AG09309 (cell line): ENCODE results near the gene KCNJ9.

Experiments
- DNase-seq: peaks from one replicate; pipeline ENCODE4 v3.0.0-alpha.2; 2010; ENCODE audit warnings: low read depth
- H3K4me3 ChIP-seq: 2 replicates; pipeline ENCODE4 v1.5.1; 2011; ENCODE audit warnings: mild to moderate bottlenecking, low read depth, low read length, moderate library complexity; ENCODE audit not compliant: control insufficient read depth
- TF ChIP-seq, protein P1 (sequence below): IDR thresholded peaks from 2 replicates; pipeline ENCODE4 v1.5.1; 2011; ENCODE audit warnings: mild to moderate bottlenecking, low read depth, low read length, inconsistent platforms; ENCODE audit not compliant: insufficient read depth, control insufficient read depth; ENCODE audit errors: missing control alignments

The KCNJ9 gene

GRCh38 chr1:160116283-160117147 is 35.2 kb downstream of the KCNJ9 start:
- H3K4me3 ChIP-seq, result no peak overlapping the region
- TF ChIP-seq, protein P1, sequence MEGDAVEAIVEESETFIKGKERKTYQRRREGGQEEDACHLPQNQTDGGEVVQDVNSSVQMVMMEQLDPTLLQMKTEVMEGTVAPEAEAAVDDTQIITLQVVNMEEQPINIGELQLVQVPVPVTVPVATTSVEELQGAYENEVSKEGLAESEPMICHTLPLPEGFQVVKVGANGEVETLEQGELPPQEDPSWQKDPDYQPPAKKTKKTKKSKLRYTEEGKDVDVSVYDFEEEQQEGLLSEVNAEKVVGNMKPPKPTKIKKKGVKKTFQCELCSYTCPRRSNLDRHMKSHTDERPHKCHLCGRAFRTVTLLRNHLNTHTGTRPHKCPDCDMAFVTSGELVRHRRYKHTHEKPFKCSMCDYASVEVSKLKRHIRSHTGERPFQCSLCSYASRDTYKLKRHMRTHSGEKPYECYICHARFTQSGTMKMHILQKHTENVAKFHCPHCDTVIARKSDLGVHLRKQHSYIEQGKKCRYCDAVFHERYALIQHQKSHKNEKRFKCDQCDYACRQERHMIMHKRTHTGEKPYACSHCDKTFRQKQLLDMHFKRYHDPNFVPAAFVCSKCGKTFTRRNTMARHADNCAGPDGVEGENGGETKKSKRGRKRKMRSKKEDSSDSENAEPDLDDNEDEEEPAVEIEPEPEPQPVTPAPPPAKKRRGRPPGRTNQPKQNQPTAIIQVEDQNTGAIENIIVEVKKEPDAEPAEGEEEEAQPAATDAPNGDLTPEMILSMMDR, result no peak

DNA sequence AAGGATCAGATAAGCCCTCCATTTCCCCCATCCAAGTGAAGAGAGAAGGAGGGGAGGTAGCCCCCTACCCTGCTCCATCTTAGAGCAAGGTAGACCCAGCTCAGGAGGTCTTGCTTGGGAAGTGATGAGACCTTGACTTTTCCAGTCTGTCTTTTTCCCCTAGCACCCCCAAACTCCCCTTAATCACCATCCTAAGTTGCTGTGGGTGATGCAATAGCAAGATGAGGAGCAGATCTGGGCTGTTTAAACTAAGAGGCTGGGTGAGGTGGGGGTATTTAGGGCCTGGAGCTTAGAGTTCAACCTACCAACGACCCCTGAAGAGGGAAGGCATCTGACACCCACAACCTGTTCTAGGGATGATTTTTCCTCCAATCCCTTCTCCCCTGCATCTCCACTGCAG is 36.0 kb downstream of the KCNJ9 start:
- TF ChIP-seq, protein P1, result no peak
- H3K4me3 ChIP-seq, result no peak overlapping the region

More at GRCh38 chr1:160116283-160117147, 35.2 kb downstream of the KCNJ9 start:
- DNase-seq, result no peak

DNA sequence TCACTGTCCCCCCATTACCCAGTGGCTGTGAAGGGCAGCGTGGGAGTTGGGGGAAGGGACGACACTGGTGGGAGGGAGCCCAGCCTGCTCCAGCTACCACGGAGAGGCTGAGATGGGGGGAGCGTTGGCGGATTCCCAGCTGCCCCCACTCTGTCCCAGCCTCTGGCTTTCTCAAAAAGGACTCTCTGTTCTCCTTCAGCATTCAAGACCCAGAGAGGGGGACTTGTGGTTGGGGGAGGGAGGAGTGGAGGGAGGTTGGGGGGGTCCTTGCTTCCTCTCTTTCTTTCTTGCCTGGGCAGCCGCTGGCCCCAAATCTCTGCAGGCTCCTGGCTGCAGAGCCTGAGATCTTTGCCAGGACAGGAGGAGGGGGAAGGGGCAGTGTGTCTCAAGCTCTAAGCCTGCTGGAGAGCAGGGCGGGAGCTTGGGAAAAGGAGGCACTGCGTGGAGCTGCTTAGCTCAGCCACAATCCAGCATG is 36.4 kb downstream of the KCNJ9 start:
- H3K4me3 ChIP-seq, result no peak overlapping the region
- no peak for DNase-seq
- TF ChIP-seq, protein P1, result no peak

More for the DNA sequence above, 36.0 kb downstream of the KCNJ9 start:
- DNase-seq, result no peak

GRCh38 chr1:160118928-160119327 is 37.6 kb downstream of the KCNJ9 start:
- DNase-seq, result no peak
- H3K4me3 ChIP-seq, result no peak overlapping the region
- TF ChIP-seq, protein P1, result no peak

DNA sequence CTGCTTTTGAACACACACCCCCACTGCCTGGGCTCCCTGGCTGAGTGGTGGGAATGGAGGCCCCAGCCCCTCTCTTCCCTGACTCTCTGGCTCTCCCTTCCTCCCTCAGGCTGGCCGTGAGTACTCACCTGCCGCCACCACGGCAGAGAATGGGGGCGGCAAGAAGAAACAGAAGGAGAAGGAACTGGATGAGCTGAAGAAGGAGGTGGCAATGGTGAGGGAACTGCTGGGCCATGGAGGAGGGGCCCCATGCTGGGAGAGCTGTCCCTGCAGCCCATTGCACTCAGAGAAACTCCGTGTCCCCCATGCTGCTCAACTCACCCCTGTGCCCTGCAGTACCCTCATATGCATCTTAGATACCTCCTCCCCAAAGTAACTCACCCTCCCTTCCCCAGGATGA is 39.5 kb downstream of the KCNJ9 start:
- TF ChIP-seq, protein P1, result no peak
- no peak overlapping the region for H3K4me3 ChIP-seq
- no peak for DNase-seq

DNA sequence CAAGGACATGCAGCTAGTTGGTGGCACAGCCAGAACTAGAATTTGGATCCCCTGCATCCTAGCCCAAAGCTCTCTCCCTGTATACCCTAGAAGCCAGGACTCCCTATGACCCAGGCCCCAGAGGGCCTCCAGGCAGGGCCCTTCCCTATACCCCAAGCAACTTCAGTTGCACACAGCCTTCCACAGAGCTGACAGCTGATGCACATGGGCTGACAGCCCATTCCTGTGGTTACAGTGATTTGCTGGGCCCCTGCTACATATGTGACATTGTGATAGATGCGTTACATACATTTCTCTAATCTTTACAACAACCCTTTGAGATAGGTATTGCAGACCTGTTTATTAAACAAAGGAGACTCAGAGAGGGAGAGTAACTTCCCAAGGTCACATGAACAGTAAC is 40.0 kb downstream of the KCNJ9 start:
- DNase-seq, result no peak
- TF ChIP-seq, protein P1, result no peak
- no peak overlapping the region for H3K4me3 ChIP-seq
